Osteoblast (primary cell): Measurements from ENCODE around the gene WDR49. TPM values are rescaled to one million over a fixed set of nuclear protein-coding genes. Genes with fewer than 3 reads are reported as not detected.

Source experiments
- DNase-seq: peaks from one replicate; pipeline ENCODE4 v3.0.0; 2011; ENCODE audit warnings: low spot score, mixed read lengths; ENCODE audit not compliant: insufficient read length; ENCODE audit errors: missing footprints
- H2AFZ ChIP-seq: 2 replicates; pipeline ENCODE4 v1.6.0; 2011; ENCODE audit warnings: mild to moderate bottlenecking, low read length
- H3K27ac ChIP-seq: 2 replicates; pipeline ENCODE4 v1.5.1; 2011; ENCODE audit warnings: mild to moderate bottlenecking, low read depth, low read length, moderate library complexity
- H3K27me3 ChIP-seq: 2 replicates; pipeline ENCODE4 v1.6.0; 2012; ENCODE audit warnings: mild to moderate bottlenecking, control low read depth, inconsistent platforms, low read length, moderate library complexity; ENCODE audit not compliant: insufficient read depth
- H3K36me3 ChIP-seq: 2 replicates; pipeline ENCODE4 v1.5.1; 2011; ENCODE audit warnings: mild to moderate bottlenecking, low read length, control low read depth, moderate library complexity; ENCODE audit not compliant: insufficient read depth
- H3K4me1 ChIP-seq: 2 replicates; pipeline ENCODE4 v1.5.1; 2011; ENCODE audit warnings: mild to moderate bottlenecking, low read length, control low read depth, moderate library complexity; ENCODE audit not compliant: insufficient read depth
- H3K4me2 ChIP-seq: 2 replicates; pipeline ENCODE4 v1.6.0; 2011; ENCODE audit warnings: mild to moderate bottlenecking, low read length; ENCODE audit not compliant: insufficient read depth
- H3K4me3 ChIP-seq: fragments of 200-600 bp; sonication (generic); 3 replicates; pipeline ENCODE4 v1.5.1; 2012; ENCODE audit warnings: mild to moderate bottlenecking, low read length, inconsistent platforms; ENCODE audit not compliant: insufficient read depth
- H3K79me2 ChIP-seq: 2 replicates; pipeline ENCODE4 v1.6.0; 2012; ENCODE audit warnings: mild to moderate bottlenecking, low read length, control low read depth, inconsistent platforms; ENCODE audit not compliant: insufficient read depth
- H3K9me3 ChIP-seq: 2 replicates; pipeline ENCODE4 v1.5.1; 2011; ENCODE audit warnings: low read depth, low read length, control low read depth
- H4K20me1 ChIP-seq: 2 replicates; pipeline ENCODE4 v1.6.0; 2012; ENCODE audit warnings: mild to moderate bottlenecking, low read length, control low read depth; ENCODE audit not compliant: insufficient read depth
- CTCF ChIP-seq: IDR thresholded peaks from 2 replicates; pipeline ENCODE4 v1.5.1; 2011; ENCODE audit warnings: mild to moderate bottlenecking, low read depth, low read length, moderate library complexity; ENCODE audit errors: extremely low read depth
- total RNA-seq: library from RNA; depleted of rRNA; stranded (reverse); fragments of >200 nt; gene quantifications from 2 replicates; pipeline ENCODE4 v1.2.3, GENCODE V29; 2012

The WDR49 gene
- total RNA-seq, 1 donor: under 0.01 TPM

DNA sequence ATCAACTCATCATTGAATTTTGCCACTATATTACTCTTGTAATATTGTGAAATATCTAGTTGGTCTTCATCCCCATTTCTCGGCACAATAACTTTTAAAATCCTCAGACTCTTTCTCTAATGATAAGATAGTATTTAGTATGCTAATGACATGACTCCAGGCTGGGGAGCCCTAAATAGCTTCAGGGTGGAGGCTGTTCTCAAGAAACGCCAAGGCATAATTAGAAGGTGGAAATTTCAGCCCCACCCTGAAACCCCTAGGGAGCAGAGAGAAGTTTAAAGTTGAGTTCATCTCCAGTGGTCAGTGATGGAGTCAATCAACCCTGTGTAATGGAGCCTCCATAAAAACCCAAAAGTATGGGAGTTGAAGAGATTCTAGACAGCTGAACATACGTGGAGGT is 98.8 kb downstream of the WDR49 start:
- H3K4me2 ChIP-seq: no peak overlapping the region
- H4K20me1 ChIP-seq: no peaks in the 10 kb centered on the region
- DNase-seq: no peak
- no peaks in the 10 kb centered on the region for H3K27me3 ChIP-seq
- H2AFZ ChIP-seq: no peak overlapping the region
- no peaks in the 10 kb centered on the region for H3K79me2 ChIP-seq
- no peaks in the 10 kb centered on the region for H3K4me1 ChIP-seq
- TF ChIP-seq CTCF: no peak
- peaks cover 4% of the 10 kb centered on the region for H3K9me3 ChIP-seq
- H3K36me3 ChIP-seq: no peaks in the 10 kb centered on the region
- H3K4me3 ChIP-seq: no peak overlapping the region
- no peak overlapping the region for H3K27ac ChIP-seq

DNA sequence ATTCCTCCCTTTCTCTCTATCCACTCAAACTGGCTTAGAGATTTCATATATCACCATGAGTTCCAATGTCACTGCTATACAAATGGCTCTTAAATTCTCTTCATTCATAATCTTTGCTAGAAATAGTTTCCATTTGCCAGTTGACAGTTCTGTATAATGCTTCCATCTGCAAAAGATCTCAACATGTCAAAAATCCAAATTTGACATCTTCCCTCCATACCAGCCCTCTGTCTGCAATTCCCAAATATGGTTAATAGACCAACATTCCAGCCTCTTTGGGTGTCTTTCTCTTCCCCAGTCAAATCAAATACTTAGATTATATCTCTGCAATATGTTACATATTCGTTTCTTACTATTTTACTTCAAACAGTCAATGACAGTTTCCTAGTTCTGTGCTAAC is 115.7 kb downstream of the WDR49 start:
- Histone ChIP-seq H3K27ac (no peak overlapping the region), H3K4me1 (no peaks in the 10 kb centered on the region), H2AFZ (no peak overlapping the region), H3K9me3 (peaks cover 3% of the 10 kb centered on the region), H3K36me3 (no peaks in the 10 kb centered on the region), H3K4me3 (no peak overlapping the region), H3K79me2 (no peaks in the 10 kb centered on the region), H3K27me3 (no peaks in the 10 kb centered on the region), H4K20me1 (no peaks in the 10 kb centered on the region), H3K4me2 (no peak overlapping the region)
- no peak for TF ChIP-seq CTCF
- DNase-seq: no peak

- H3K36me3 ChIP-seq: no peaks in the 10 kb centered on the region
- H3K27me3 ChIP-seq: no peaks in the 10 kb centered on the region
- no peak for DNase-seq
- no peak overlapping the region for H2AFZ ChIP-seq
- no peaks in the 10 kb centered on the region for H3K9me3 ChIP-seq
- H3K4me1 ChIP-seq: no peaks in the 10 kb centered on the region
- TF ChIP-seq CTCF: no peak
- no peaks in the 10 kb centered on the region for H4K20me1 ChIP-seq
- no peaks in the 10 kb centered on the region for H3K79me2 ChIP-seq
- H3K27ac ChIP-seq: no peak overlapping the region
- H3K4me3 ChIP-seq: no peak overlapping the region
- no peak overlapping the region for H3K4me2 ChIP-seq
These were observed 132.8 kb downstream of the WDR49 start for GRCh38 chr3:167521006-167521355.

- Histone ChIP-seq H3K79me2 (no peaks in the 10 kb centered on the region), H4K20me1 (no peaks in the 10 kb centered on the region), H3K4me3 (no peak overlapping the region), H3K27ac (no peak overlapping the region), H3K9me3 (no peaks in the 10 kb centered on the region), H3K4me1 (no peaks in the 10 kb centered on the region), H3K36me3 (no peaks in the 10 kb centered on the region), H3K27me3 (no peaks in the 10 kb centered on the region), H2AFZ (no peak overlapping the region), H3K4me2 (no peak overlapping the region)
- TF ChIP-seq CTCF: no peak
- no peak for DNase-seq
These were observed 133.3 kb downstream of the WDR49 start for GRCh38 chr3:167520266-167521005.
